GM21423 (cell line): ENCODE measurements around the gene MSANTD2.

Experiments
- ATAC-seq: cut with Tn5 transposase; IDR thresholded peaks from one replicate; pipeline ENCODE4 v1.9.1; 2021; ENCODE audit warnings: mild to moderate bottlenecking, moderate library complexity; ENCODE audit not compliant: unreplicated experiment

Gene MSANTD2

DNA sequence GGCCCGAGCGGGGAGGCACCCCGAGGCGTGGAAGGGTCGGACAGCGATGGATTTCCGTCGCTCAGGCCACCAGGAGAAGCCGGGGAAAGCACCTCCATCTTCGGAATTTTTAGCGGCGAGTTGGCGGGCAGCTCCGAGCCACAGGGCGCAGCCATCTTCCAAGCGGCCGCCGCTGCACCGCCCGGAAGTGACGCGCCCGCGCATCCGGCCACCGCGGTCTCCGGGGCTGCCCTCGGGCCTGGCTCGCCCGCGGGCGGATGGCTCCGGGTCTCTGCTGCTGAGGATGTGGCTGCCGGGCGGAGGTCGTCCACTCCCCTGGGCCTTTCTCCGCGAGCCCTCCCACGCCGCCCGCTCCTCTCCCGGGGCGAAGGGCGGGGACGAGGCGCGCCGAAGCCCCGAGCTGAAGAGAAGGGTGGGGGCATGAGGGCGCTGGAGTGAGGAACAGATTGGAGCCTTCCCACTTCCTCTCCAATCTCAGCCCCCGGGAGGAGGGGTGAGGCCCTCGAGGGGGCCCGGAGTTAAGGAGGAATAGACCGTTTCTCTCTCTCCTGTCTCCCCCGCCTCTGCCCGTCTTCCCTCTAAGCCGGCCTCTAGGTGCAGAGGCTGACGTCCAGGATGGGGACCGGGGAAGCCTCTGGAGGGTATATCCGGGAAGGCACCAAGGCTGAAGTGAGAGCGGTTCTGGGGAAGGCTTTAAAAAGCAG lies at the start of gene MSANTD2:
TSS of gene MSANTD2 (minus strand) at position 181 of the 704 bp plus-strand sequence. CDS start at position 155, 26 bp downstream.
- peak; percentile 84 for ATAC-seq

DNA sequence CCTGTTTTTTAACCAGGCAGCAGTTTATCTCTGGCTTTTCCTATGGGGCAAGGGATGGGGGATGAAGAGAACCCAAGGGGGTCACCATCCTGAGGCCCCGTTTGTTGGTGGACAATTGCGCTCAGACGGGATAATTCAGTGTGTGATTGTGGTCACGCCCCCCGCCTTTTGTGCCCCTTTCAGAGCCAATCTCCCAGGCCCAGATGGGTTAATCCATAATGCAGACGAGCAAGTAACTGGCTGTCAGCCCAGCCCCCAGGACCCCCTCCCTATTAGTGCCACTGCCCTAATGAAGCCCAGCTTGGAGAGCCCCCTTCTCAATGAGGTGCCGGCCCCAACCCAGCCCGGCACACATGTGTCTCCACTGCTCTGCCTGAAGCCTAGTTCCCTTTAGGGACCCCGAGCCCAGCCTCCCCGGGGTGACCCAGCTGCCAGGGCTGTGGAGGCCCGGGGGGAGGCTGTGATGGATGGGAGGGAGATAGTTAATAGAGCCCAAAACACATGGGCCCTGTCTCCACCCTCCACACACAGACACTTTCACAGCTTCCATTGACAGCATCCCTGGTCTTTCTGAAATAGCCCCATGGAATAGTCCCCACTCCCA lies 46.0 kb upstream of the MSANTD2 start:
- ATAC-seq, result no peak

DNA sequence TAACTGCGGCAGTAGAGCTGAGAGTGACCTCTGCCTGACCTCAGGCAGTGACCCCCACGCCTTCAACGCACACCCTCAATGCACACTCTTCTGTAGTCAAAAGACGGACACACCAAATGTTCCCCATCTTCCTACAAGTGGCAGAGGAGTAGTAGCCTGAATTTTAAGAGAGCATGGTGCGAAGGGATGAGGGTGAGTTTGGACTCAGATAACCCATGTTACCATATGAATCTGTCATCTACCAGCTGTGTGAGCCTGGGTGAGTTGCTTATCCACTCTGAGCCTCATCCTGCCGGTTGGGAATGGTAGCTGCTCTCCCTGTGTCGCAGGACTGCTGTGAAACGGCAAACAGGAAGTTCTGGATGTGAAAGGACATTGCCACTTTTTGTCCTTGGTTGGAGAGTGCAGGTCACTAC lies 44.5 kb upstream of the MSANTD2 start:
- ATAC-seq, result no peak

DNA sequence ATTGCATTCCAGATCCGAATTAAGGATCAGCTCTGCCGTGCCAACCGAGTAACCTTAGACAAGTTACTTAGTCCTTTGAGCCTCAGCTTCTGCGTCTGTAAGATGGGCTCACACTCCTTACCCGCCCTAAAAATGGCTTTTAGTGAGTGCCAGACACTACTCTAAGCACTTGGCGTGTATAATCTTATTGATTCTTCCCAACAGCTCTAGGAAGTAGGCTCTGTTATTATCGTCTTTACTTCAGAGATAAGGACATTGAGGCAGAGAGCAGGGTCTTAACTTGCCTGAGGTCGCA lies 43.4 kb upstream of the MSANTD2 start:
- ATAC-seq, result no peak

DNA sequence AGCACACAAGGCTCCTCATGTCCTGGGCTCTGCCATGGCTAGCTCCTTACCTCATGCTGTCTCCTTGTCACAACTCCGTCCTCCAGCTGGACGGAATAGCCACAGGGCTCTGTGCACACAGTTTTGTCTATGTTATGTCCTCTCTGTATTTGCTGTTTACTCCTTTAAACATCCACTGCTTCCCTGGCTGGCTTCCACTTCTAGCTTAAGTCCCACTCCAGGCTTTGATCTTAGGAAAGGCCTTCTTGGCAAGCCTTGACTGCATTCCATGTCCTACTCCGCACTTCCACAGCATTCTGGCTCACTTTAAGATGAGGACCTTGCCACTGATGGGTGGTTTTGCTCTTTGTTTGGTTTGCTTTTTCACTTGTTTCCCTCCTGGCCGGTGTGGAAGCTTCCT lies 42.1 kb upstream of the MSANTD2 start:
- ATAC-seq, result no peak

DNA sequence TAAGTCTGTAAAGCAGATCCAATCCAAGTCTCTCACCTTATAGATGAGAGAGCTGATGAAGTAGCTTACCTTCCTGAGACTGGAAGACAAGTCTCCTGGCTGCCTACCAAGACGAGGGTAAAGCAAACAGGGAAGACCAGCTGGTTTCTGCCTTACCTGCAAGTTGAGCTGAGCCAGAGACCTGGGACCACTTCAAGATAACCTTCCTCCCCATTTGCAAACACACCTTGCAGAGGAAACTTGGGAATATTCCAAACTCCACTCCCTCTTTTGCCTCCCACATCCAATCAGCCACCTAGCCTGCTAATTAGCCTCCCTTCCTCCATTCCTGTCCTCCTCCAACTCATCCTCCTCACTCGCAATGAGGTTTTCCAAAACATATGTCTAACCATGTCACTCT lies 41.6 kb upstream of the MSANTD2 start:
- no peak for ATAC-seq

DNA sequence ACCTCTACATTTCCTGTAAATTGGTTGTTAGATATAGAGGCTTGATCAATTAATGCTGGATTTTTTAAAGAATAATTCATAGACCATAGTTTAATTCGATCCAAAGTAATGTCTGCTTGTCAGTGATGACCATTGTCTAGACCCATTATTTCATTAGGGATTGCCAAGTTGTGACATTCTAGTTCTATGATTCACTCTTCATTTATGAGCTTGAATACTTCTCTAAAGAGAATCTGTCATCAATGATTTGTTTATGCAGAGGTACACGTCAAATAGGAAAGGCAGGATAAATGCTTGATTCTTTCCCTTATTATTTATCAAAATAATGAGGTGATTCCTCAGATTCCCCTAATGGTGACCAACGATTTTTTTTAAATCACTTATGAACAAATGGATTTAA lies 41.0 kb upstream of the MSANTD2 start:
- ATAC-seq, result no peak

DNA sequence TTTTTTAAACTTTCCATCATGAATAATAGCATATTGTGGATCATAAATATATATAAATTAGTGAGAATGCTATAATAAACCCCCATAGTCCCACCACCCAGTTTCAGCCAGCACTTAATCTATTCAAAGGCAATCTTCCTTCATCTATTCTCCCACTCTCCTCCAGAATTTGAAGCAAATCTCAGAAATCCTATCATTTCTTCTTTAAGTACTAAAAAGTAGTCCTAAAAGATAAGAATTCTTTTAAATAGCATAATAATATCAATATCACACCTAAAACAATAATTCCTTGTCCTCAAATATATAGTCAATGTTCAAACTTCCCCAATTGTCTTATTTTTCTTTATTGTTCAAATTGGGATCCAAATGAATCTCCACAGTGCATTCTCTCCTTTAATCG lies 40.5 kb upstream of the MSANTD2 start:
- ATAC-seq, result no peak

DNA sequence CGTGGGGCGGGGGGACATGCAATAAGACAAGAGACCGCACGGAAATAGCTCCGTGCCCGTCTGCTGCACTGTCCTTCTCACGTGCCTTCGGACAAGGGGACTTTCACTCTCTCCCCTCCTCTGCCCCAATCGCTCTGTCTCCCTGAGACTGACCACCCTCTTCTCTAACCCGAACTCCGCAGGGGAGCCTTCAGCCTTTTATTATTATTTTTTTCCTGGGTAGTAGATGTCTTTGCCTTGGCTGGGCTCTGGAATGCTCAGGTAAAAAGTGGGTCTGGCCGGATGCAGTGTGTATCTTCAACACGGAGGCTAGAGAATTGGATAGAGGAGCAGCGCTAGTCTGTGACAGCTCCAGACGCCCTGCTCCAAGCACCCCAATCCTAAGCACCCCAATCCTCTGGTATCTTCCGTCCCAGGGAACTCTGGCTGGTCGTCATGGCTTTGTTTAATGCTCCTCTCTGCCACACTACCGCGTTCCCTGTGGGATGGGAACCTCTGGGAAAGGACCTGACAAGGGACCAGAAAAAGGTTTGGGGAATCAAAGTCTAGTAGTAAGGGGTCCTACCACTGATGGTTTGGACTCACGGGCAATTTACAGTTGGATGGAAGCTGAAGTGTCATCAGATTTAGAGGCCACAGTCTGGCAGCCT lies 39.9 kb upstream of the MSANTD2 start:
- no peak for ATAC-seq

DNA sequence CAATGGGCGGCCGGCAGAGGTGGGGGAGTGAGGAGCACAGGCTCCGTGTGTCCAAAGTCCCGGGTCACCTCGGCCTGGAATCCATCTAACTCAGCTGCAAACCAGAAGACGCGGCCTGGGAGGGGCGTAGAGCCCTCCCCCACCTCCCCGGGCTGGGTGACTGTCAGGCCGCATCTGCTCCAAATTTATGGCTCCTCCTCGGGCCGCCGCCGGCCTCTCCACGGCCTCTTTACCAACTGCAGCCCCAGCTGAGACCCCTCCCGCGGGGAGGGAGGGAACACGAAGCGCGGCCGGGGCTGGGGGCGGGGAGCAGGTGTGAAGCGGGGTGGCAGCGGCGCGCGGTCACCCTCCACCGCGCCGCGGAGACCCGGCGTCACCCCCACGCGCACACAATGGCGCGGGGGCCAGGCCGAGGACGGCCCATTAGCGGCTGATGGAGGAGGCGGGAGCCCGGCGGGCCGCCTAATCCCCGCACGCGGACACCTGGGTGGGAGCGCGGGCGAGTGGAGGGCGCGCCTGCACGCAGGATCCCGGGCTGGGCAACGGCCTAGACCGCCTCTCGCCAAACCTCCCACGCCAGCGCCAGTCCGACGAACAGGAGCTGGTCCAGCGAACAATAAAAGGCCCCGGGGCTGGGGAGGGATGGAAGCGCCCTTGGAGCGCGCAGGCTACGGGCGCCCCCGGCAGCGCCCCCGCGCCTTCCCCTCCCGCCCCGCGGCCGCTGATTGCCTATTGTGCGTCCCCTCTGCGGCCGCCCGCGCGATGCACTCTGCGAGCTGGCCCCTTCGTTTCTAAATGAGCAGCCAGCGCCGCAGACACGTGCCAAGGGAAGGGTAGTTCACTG lies 39.1 kb upstream of the MSANTD2 start:
- no peak for ATAC-seq

DNA sequence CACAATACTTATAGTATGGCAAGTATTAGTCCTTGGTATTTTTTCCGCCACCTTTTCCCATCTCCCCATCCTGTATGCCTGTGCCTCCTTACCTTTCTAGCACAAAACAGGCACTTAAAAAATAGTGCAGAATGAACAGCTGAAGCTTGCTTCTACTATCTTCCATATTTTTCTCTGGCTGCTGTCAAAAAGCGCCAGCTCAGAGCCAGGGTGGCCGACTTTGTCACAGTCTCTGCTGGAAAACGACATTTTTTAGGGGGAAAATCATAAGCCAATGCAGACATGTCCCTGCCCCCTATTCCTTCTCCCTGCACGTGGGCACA lies 38.6 kb upstream of the MSANTD2 start:
- ATAC-seq, result no peak

DNA sequence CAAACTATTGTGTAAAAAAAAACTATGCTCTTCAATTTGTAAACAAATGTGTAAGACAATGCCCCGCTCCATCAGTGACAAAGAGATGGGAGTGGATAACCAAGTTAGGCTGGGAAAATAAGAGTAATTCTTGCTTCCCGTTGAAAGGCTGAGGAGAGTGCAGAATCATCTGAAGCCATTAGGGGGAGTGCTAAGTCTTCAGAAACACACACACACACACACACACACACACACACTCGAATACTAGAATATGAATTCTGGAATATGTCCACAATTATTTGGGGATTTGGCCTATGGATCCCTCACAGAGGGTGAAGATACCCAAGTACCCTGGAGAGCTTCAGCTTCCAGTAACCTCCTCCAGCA lies 37.3 kb upstream of the MSANTD2 start:
- ATAC-seq, result peak; percentile 38

DNA sequence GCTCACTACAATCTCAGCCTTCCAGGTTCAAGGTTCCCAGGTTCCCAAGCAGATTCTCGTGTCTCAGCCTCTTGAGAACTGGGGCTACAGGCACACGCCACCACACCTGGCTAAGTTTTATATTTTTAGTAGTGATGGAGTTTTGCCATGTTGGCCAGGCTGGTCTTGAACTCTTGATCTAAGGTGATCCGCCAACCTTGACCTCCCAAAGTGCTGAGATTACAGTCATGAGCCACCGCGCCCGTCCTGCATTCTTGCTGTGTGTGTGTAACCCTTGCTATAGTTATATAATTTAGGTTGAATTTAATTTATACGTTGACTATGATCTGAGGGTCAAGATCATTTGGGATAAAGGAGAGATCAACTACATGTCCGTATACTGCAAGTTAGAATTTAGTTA lies 35.7 kb upstream of the MSANTD2 start:
- ATAC-seq, result no peak

DNA sequence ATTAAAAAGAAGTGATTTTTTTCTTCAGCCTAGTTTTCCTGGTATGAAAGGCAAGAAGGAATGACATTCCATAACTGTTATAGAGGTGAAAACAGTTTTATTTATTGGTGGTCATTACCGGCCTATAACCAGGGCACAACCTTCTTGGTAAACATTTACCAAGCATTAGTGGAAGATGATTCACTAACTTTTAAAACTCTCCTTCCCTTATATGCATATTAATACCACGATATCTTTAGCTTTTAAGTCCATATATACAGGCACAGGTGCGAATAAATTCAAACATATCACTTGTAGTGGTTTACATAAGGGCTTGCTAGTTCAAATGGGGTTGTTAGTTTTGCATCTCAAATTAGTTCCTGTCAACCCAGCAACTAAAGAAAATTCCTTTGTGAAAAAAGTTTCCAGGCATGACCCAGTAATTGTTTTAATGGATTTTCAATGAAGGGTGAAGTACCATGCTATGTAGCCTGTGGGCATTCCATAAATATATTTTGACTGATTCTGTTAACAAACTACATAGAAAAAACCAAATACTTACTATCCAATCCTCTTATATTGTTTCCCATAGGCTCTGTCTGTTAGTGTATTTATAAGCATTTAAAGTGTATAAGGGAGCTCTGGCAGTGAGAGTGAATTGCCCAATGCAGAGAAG lies 34.4 kb upstream of the MSANTD2 start:
- no peak for ATAC-seq

DNA sequence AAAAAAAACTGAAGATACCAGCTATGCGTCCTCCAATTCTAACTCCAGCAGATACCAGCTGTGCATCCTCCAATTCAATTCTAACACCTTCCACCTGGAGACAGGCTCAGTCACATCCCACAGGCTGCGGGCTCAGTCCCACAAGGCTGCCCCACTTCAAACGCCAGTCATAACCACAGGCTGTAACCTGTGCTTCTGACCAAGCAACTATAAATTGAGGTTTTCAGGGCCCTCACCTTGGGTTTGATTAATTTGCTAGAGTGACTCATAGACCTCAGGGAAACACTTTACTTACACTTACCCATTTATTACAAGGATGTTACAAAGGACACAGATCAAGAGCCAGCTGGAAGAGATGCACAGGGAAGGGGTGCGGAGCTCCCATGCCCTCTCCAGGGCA lies 32.4 kb upstream of the MSANTD2 start:
- no peak for ATAC-seq

DNA sequence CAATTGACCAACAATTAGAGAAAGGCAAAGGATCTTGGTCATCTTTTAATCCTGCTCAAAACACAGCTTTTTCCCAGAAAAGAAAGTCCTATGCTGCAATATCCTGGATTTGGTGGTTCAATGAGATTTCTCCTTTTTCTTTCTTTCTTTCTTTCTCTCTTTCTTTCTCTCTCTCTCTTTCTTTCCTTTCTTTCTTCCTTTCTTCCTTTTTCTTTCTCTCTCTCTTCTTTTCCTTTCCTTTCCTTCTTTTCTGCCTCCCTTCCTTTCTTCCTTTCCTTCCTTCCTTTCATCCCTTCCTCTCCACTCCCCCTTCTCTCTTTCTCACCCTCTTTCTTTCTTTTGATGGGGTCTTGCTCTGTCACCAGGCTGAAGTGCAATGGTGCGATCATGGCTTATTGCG lies 31.7 kb upstream of the MSANTD2 start:
- no peak for ATAC-seq

DNA sequence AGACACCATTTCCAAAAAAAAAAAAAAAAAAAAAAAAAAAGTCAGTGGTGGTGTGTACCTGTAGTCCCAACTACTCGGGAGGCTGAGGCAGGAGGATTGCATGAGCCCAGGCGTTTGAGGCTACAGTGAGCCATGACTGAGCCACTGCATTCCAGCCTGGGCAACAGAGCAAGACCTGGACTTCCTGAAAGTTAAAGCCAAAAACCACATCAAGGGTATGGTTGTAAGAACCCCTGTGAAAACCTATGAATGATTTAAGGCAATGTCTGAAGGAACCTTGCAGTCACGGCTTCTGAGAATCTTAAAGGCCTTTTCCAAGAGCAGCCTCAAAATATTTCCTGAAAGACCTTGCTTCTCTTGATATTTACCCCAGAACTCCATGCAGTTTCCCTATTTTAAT lies 30.5 kb upstream of the MSANTD2 start:
- no peak for ATAC-seq

DNA sequence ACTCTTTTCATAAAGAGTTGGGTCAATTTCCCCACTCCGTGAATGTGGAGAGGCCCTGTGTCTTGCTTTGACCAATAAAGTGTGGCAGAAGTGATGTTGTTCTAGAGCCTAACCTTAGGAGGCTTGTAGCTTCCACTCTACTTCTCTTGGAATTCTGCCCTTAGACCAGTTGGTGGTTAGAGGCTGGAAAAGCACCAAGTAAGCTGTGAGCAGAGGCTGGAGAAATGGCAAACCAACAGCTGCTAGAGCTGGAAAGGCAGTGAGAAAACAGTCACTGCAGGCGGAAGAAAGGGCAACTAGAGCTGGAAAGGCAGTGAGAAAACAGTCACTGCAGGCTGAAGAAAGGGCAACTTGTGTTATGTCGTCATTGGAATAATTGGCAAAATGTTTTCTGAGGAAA lies 29.8 kb upstream of the MSANTD2 start:
- no peak for ATAC-seq

DNA sequence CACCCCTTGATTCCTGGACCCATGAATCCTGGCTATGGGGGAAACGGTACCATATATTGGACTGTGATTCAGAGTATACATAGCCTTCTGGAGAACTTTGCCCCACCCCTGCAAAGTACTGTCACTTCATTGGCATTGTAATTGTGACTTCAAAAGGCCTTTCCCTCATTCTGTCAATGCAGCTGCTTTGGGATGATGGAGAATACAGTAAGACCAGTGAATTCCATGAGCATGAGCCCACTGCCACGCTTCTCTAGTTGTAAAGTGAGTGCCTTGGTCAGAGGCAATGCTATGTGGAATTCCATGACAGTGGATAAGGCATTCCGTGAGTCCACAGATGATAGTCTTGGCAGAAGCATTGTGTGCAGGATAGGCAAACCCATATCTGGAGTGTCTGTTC lies 25.7 kb upstream of the MSANTD2 start:
- no peak for ATAC-seq

DNA sequence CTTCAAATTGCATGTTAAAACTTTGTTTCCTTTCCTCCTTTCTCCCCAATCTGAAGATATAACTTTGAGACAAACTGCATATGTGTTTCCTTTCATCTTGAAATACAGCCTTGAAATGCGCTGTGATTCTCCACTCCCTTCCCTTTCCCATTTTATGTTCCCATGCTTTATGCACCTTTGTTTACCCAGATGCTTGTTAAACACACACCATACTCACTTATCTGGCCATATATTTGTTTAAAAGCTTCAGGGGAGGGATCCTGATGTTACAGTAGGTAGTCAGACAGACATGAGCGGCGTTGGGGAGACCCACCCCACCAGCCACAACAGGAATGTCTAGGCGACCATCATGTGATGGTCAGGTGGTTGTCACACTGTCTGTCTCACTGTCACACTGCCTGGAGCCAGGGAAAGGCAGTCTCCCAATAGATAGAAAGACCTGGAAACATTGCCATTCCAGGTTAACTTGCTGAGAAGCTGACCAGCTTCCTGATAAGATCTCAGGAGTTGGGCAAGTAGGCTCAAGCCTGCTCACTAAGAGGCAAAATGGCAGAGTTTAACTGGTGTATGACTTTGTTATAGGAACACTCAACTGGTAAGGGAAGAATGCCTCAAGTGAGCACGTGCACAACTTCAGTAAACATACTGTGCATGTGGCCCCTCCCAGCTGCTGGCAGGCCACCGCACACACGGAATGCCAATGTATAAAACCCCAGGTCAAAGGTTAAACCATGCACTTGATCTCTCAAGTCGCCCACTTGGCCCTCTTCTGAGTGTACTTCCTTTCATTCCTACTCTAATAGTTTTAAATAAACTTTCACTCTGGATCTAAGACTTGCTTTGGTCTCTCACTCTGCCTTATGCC lies 23.5 kb upstream of the MSANTD2 start:
- no peak for ATAC-seq
